ENCODE measurements around the gene PRKAB1.
"Not testable (repeated sequence)": the region's sequence is repeated elsewhere in the genome, so short reads cannot be mapped to it uniquely, and the experiment has no call there.

PRKAB1 gene

DNA sequence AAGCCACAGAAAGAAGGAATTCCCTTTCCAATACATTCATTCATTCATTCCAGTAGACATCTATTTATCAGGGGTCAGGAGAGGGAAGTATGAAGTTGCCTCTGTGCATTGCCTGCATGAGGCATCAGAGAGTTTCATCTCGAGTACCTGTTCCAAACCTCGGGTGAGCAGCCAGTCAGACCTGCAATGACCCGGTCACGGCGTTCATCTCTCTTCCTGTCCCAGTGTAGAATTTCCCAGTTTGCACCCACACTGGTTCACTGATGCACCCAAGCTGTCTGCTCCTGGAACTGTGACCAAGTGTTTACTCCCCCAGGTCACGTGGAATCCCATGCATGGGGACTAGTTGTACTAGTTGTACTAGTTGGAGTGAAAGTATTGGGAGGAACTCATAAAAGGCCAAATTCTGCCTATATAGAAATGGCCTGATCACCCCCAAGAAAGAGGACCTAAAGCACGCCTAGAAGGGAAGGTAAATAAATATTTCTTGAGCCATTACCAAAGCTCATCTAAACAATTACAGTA is 22.3 kb upstream of the PRKAB1 start:
- H3K4me3 ChIP-seq: no peak overlapping the region
- DNase-seq (ENCODE audit: low spot score): no peak
- TF ChIP-seq, protein P1, sequence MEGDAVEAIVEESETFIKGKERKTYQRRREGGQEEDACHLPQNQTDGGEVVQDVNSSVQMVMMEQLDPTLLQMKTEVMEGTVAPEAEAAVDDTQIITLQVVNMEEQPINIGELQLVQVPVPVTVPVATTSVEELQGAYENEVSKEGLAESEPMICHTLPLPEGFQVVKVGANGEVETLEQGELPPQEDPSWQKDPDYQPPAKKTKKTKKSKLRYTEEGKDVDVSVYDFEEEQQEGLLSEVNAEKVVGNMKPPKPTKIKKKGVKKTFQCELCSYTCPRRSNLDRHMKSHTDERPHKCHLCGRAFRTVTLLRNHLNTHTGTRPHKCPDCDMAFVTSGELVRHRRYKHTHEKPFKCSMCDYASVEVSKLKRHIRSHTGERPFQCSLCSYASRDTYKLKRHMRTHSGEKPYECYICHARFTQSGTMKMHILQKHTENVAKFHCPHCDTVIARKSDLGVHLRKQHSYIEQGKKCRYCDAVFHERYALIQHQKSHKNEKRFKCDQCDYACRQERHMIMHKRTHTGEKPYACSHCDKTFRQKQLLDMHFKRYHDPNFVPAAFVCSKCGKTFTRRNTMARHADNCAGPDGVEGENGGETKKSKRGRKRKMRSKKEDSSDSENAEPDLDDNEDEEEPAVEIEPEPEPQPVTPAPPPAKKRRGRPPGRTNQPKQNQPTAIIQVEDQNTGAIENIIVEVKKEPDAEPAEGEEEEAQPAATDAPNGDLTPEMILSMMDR (IDR thresholded peaks at IDR 0.05): no peak
- no peak overlapping the region for H3K27ac ChIP-seq

DNA sequence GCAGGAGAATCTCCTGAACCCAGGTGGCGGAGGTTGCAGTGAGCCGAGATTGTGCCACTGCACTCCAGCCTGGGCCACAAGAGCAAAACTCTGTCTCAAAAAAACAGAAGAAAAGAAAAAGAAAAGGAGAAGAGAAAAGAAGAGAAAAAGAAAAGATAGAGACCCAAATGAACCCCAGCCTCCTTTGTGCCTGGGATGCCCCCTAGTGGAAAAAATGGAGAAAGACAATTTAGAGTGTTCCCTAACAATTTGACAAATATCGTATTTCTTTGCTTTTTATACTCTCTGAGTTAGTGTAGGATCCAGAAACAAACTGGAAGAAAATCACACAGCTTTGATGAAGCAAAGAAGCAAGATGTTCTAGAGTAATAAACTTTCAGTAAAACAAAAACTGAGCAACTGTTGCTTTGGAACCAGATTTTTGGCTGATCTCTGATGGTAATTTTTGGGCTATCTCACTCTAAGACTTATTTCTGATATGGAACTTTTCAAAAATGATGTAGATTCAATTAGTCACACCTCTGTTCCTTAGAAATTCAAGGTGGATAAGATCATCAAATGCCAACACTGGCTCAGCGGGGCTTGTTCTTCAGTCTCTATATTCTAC is 18.6 kb upstream of the PRKAB1 start:
- Histone ChIP-seq H3K27ac (no peak overlapping the region), H3K4me3 (no peak overlapping the region)
- no peak for DNase-seq (ENCODE audit: low spot score)
- TF ChIP-seq, protein P1 (IDR thresholded peaks at IDR 0.05): no peak

DNA sequence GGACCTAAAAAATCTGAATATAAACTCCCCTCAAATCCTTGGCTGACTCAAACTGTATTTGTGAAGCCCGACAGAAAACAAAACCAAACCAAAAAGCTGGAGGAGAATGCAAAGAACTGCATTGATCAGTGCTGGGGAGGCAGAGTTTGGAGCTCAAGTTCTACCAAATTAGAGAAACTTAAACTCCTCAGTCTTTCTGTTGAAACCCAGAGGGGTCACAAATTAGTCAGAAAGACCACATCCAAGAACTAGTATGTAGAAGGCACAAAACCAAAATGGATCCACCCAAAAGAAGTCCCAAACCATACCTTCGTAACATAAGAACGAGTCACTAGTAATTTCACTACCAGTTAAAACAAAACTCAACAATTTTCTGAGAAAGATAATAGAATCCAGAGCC is 15.3 kb upstream of the PRKAB1 start:
- Histone ChIP-seq H3K27ac (no peak overlapping the region), H3K4me3 (no peak overlapping the region)
- TF ChIP-seq, protein P1 (IDR thresholded peaks at IDR 0.05): no peak
- DNase-seq (ENCODE audit: low spot score): no peak

DNA sequence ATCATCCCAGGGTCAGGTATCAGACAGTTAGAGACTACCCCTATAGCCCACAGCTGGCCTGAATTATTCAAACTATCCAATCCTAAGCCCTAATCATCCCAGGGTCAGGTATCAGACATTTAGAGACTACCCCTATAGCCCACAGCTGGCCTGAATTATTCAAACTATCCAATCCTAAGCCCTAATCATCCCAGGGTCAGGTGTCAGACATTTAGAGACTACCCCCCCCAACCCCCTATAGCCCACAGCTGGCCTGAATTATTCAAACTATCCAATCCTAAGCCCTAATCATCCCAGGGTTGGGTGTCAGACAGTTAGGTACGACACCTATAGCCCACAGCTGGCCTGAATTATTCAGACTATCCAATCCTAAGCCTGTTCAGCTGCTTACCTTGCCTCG is 10.9 kb upstream of the PRKAB1 start:
- not testable (repeated sequence) for H3K27ac ChIP-seq; H3K4me3 ChIP-seq; DNase-seq (ENCODE audit: low spot score)

DNA sequence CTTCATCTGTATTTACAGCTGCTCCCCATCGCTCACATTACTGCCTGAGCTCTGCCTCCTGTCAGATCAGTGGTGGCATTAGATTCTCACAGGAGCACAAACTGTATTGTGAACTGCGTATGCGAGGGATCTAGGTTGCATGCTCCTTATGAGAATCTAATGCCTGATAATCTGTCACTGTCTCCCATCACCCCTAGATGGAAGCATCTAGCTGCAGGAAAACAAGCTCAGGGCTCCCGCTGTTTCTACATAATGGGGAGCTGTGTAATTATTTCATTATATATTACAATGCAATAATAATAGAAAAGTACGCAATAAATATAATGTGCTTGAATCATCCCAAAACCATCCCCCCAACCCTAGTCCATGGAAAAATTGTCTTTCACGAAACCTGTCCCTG is 9.8 kb upstream of the PRKAB1 start:
- not testable (repeated sequence) for H3K4me3 ChIP-seq; H3K27ac ChIP-seq; DNase-seq (ENCODE audit: low spot score)

- TF ChIP-seq, protein P1 (IDR thresholded peaks at IDR 0.05): peak; percentile 81
- H3K27ac ChIP-seq: no peak overlapping the region
- no peak for DNase-seq (ENCODE audit: low spot score)
- no peak overlapping the region for H3K4me3 ChIP-seq
Observed at GRCh38 chr12:119659289-119659897, 8.5 kb upstream of the PRKAB1 start.

- no peak for DNase-seq (ENCODE audit: low spot score)
- Histone ChIP-seq H3K27ac (no peak overlapping the region), H3K4me3 (no peak overlapping the region)
- TF ChIP-seq, protein P1 (IDR thresholded peaks at IDR 0.05): no peak
Observed at GRCh38 chr12:119660076-119660475, 7.9 kb upstream of the PRKAB1 start.

- H3K27ac ChIP-seq: no peak overlapping the region
- TF ChIP-seq, protein P1 (IDR thresholded peaks at IDR 0.05): no peak
- DNase-seq (ENCODE audit: low spot score): no peak
- H3K4me3 ChIP-seq: no peak overlapping the region
Observed at GRCh38 chr12:119661882-119662281, 6.1 kb upstream of the PRKAB1 start.

Measured in coronary artery (tissue), 2 donors.